ENCODE data around the gene GRIN2A. TPM values are rescaled to one million over a fixed set of nuclear protein-coding genes. Genes with fewer than 3 reads are reported as not detected.

GRIN2A gene
- total and polyA plus RNA-seq, 2 donors (not counting 3 experiments of a cell fraction or from before 2014, with no cell fraction given): not detected

GRCh38 chr16:9790199-9790598 lies 392.0 kb downstream of the GRIN2A start:
- Histone ChIP-seq H3K4me3 (replicated peaks in 1 of 3; ENCODE audit: insufficient read depth in 1 of 3, low read depth in 1 of 3, low read length in 3 of 3) (no peak overlapping the region), H3K4me2 (ENCODE audit: insufficient read depth, low read length) (no peak overlapping the region), H3K79me2 (ENCODE audit: control insufficient read depth, insufficient read depth, low read length) (no peaks in the 10 kb centered on the region), H3K27ac (ENCODE audit: insufficient read depth, low read depth, low read length) (no peak overlapping the region), H3K36me3 (ENCODE audit: control insufficient read depth in 2 of 2, extremely low read depth in 1 of 2, insufficient read depth in 2 of 2, low read length in 2 of 2) (no peaks in the 10 kb centered on the region), H3K27me3 (ENCODE audit: control insufficient read depth in 2 of 2, insufficient read depth in 2 of 2, low read length in 2 of 2) (no peaks in the 10 kb centered on the region), H2AFZ (ENCODE audit: low read depth, low read length) (no peak overlapping the region), H3K9me3 (replicated peaks; ENCODE audit: control insufficient read depth, insufficient read depth, low read length) (no peaks in the 10 kb centered on the region), H3K9me1 (replicated peaks; ENCODE audit: control insufficient read depth, extremely low read depth, insufficient read depth, low read length) (no peaks in the 10 kb centered on the region), H3K9ac (replicated peaks; ENCODE audit: extremely low read depth, insufficient read depth, low read length) (no peak overlapping the region), H4K20me1 (replicated peaks; ENCODE audit: control insufficient read depth, extremely low read depth, insufficient read depth, low read length) (no peaks in the 10 kb centered on the region), H3K4me1 (ENCODE audit: control insufficient read depth, extremely low read depth, insufficient read depth, low read length) (peaks cover 4% of the 10 kb centered on the region)
- POLR2A ChIA-PET: no interaction called here
- FAIRE-seq (no peak), DNase-seq (ENCODE audit: low read depth, low spot score) (no peak)
- no TSS peak for BruUV-seq (replicated peaks)
- dilution Hi-C loops (cut with MboI; ENCODE audit: extremely low pct_ligation_motif_present, low sequenced_read_pairs): no loop called here
- intact Hi-C loops (cut with micrococcal nuclease): no loop called here
- CTCF ChIA-PET: no interaction called here
- TF ChIP-seq FOS (IDR thresholded peaks at IDR 0.05; ENCODE audit: borderline replicate concordance, insufficient read depth, low read length): no peak
- no peak for TF ChIP-seq JUN (IDR thresholded peaks at IDR 0.05; ENCODE audit: borderline replicate concordance, insufficient read depth, insufficient read length, low read depth)
- no peak for TF ChIP-seq EZH2 (IDR thresholded peaks at IDR 0.05; ENCODE audit: borderline replicate concordance, low read depth, low read length, severe bottlenecking)
- TF ChIP-seq, protein P1, sequence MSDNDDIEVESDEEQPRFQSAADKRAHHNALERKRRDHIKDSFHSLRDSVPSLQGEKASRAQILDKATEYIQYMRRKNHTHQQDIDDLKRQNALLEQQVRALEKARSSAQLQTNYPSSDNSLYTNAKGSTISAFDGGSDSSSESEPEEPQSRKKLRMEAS (IDR thresholded peaks at IDR 0.05; ENCODE audit: insufficient read depth, insufficient read length): no peak
- TF ChIP-seq, protein P2, sequence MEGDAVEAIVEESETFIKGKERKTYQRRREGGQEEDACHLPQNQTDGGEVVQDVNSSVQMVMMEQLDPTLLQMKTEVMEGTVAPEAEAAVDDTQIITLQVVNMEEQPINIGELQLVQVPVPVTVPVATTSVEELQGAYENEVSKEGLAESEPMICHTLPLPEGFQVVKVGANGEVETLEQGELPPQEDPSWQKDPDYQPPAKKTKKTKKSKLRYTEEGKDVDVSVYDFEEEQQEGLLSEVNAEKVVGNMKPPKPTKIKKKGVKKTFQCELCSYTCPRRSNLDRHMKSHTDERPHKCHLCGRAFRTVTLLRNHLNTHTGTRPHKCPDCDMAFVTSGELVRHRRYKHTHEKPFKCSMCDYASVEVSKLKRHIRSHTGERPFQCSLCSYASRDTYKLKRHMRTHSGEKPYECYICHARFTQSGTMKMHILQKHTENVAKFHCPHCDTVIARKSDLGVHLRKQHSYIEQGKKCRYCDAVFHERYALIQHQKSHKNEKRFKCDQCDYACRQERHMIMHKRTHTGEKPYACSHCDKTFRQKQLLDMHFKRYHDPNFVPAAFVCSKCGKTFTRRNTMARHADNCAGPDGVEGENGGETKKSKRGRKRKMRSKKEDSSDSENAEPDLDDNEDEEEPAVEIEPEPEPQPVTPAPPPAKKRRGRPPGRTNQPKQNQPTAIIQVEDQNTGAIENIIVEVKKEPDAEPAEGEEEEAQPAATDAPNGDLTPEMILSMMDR (IDR thresholded peaks at IDR 0.05; ENCODE audit: extremely low read depth in 1 of 2, insufficient read depth in 1 of 2, low read depth in 1 of 2, low read length in 2 of 2): no peak
- no peak for TF ChIP-seq POLR2A (IDR thresholded peaks at IDR 0.05; ENCODE audit: low read depth, low read length)
- TF ChIP-seq MYC (IDR thresholded peaks at IDR 0.05; ENCODE audit: low read depth, low read length): no peak
- TF ChIP-seq POLR2AphosphoS5 (IDR thresholded peaks at IDR 0.05; ENCODE audit: insufficient read depth, low read depth, low read length): no peak
- no peak for TF ChIP-seq GATA2 (IDR thresholded peaks at IDR 0.05; ENCODE audit: insufficient read depth, insufficient read length, low read depth, low read length)
